Glutamatergic neuron (in vitro differentiated cells): ENCODE results near the gene FGGY. TPM values are rescaled to one million over a fixed set of nuclear protein-coding genes. Genes with fewer than 3 reads are reported as not detected.

Experiments
- DNase-seq: peaks from one replicate; pipeline ENCODE4 v3.0.0; 2022
- H3K27ac Mint-ChIP-seq: one replicate; pipeline ENCODE4 v1.8.0; 2020; ENCODE audit warnings: mild to moderate bottlenecking, mixed read lengths, inconsistent platforms; ENCODE audit not compliant: unreplicated experiment
- H3K27me3 Mint-ChIP-seq: one replicate; pipeline ENCODE4 v1.8.0; 2020; ENCODE audit warnings: mild to moderate bottlenecking, moderate library complexity, mixed read lengths, inconsistent platforms; ENCODE audit not compliant: unreplicated experiment
- H3K36me3 Mint-ChIP-seq: one replicate; pipeline ENCODE4 v1.8.0; 2020; ENCODE audit warnings: mild to moderate bottlenecking, mixed read lengths, inconsistent platforms; ENCODE audit not compliant: unreplicated experiment
- H3K4me1 Mint-ChIP-seq: one replicate; pipeline ENCODE4 v1.8.0; 2020; ENCODE audit warnings: mild to moderate bottlenecking, low read depth, mixed read lengths, inconsistent platforms; ENCODE audit not compliant: unreplicated experiment
- H3K4me3 Mint-ChIP-seq: one replicate; pipeline ENCODE4 v1.8.0; 2020; ENCODE audit warnings: mild to moderate bottlenecking, mixed read lengths, inconsistent platforms; ENCODE audit not compliant: unreplicated experiment
- H3K9me3 Mint-ChIP-seq: one replicate; pipeline ENCODE4 v1.8.0; 2020; ENCODE audit warnings: mild to moderate bottlenecking, moderate library complexity, mixed read lengths, inconsistent platforms; ENCODE audit not compliant: unreplicated experiment
- total RNA-seq: library from RNA; stranded (reverse); fragmentation: NEBNext Ultra II Directional; extraction: Animal tissue kit (Norgen Biotek cat#: 25700); gene quantifications from one replicate; pipeline ENCODE4 v1.2.1, GENCODE V29; 2021; ENCODE audit not compliant: unreplicated experiment
- TF ChIP-seq, protein P1 (sequence below): fragments of 200-600 bp; sonication (generic); IDR thresholded peaks from one replicate; pipeline ENCODE4 v1.5.0; 2021; ENCODE audit not compliant: partially characterized antibody, unreplicated experiment

The FGGY gene
- total RNA-seq, 1 donor from 2014 or later: 11.6 TPM

DNA sequence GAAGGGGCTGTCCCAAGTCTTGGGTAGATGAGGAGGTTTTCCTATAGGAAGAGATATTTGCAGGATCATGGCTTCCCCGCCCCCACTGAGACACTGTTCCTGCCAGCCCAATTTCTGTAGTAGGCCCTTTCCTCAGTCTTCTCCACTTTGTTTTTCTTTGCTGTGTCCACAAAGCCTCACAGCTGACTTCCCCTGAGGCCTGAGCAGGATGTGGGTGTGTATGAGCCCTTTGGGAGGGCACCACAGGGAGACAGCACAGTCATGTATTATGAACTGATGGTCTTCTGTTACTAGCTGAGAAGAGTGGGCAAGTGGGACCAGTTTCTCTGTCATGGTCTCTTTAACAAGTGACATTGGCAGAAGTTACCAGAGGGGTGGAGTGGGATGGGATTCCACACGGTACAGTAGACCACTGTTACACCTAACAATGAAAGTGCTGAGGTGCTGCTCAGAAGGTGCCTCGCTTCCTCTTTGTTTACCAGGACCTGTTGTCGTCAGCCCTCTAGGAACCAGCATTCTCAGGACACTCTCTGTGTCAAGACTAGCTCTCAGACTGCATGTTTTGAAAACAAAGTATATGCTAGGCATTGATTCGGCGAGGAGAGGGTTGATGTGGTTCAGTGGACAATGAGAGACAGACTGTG is 264.0 kb downstream of the FGGY start:
- peaks cover 2% of the 10 kb centered on the region for H3K4me1 Mint-ChIP-seq
- TF ChIP-seq, protein P1, sequence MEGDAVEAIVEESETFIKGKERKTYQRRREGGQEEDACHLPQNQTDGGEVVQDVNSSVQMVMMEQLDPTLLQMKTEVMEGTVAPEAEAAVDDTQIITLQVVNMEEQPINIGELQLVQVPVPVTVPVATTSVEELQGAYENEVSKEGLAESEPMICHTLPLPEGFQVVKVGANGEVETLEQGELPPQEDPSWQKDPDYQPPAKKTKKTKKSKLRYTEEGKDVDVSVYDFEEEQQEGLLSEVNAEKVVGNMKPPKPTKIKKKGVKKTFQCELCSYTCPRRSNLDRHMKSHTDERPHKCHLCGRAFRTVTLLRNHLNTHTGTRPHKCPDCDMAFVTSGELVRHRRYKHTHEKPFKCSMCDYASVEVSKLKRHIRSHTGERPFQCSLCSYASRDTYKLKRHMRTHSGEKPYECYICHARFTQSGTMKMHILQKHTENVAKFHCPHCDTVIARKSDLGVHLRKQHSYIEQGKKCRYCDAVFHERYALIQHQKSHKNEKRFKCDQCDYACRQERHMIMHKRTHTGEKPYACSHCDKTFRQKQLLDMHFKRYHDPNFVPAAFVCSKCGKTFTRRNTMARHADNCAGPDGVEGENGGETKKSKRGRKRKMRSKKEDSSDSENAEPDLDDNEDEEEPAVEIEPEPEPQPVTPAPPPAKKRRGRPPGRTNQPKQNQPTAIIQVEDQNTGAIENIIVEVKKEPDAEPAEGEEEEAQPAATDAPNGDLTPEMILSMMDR: no peak
- DNase-seq: no peak
- peaks cover 5% of the 10 kb centered on the region for H3K9me3 Mint-ChIP-seq
- H3K27ac Mint-ChIP-seq: no peak overlapping the region
- no peak overlapping the region for H3K4me3 Mint-ChIP-seq
- no peaks in the 10 kb centered on the region for H3K27me3 Mint-ChIP-seq
- H3K36me3 Mint-ChIP-seq: peaks cover 20% of the 10 kb centered on the region

DNA sequence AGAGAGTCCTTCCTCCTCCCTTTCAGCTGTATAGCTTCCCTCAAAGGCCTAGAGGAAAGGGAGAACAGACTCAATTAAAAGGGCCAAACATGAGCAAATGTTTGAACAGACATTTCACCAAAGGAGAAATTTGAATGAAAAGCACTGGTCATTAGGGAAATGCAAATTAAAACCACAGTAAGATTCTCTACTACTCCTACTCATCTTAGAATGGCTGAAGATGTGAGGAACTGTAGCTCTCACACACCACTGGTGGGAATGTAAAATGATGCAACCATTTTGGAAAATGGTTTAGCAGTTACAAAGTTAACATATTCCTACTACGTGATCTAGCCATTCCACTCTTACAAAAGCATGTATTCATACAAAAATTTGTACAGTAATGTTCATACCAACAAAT is 264.9 kb downstream of the FGGY start:
- Mint-ChIP-seq H3K4me3 (no peak overlapping the region), H3K27ac (no peak overlapping the region), H3K27me3 (no peaks in the 10 kb centered on the region), H3K9me3 (peaks cover 5% of the 10 kb centered on the region), H3K36me3 (peaks cover 20% of the 10 kb centered on the region), H3K4me1 (peaks cover 2% of the 10 kb centered on the region)
- DNase-seq: no peak
- TF ChIP-seq, protein P1: no peak

DNA sequence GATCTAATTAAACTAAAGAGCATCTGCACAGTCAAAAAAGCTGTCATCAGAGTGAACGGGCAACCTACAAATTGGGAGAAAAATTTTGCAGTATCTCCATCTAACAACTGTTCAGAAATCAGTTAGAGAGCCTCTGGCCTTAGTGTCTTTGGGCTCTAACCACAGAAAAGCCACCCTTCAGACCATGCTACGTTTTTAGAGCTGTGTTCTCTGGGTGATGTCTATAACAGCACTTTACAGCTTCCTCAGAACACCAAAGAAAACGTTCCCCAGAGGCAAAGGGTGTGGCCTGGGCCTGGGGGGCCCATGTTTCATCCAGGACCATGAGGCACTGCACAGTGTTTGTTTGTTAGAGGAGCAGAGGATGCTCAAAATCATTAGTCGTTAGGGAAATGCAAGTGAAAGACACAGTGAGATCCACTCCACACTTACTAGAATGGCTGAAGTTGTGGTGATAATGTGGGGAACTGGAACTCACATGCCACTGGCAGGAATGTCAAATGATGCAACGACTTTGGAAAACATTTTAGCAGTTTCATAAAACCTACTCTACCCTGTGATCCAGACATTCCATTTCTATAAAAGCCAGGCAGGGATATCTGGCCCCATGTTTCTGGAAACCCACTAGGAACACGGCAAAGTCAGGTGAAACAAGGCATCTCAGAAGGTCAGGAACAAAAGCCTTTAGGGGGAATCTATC is 267.4 kb downstream of the FGGY start:
- Mint-ChIP-seq H3K27ac (no peak overlapping the region), H3K4me1 (peaks cover 2% of the 10 kb centered on the region), H3K27me3 (no peaks in the 10 kb centered on the region), H3K36me3 (no peaks in the 10 kb centered on the region), H3K4me3 (no peak overlapping the region), H3K9me3 (no peaks in the 10 kb centered on the region)
- TF ChIP-seq, protein P1: no peak
- no peak for DNase-seq

DNA sequence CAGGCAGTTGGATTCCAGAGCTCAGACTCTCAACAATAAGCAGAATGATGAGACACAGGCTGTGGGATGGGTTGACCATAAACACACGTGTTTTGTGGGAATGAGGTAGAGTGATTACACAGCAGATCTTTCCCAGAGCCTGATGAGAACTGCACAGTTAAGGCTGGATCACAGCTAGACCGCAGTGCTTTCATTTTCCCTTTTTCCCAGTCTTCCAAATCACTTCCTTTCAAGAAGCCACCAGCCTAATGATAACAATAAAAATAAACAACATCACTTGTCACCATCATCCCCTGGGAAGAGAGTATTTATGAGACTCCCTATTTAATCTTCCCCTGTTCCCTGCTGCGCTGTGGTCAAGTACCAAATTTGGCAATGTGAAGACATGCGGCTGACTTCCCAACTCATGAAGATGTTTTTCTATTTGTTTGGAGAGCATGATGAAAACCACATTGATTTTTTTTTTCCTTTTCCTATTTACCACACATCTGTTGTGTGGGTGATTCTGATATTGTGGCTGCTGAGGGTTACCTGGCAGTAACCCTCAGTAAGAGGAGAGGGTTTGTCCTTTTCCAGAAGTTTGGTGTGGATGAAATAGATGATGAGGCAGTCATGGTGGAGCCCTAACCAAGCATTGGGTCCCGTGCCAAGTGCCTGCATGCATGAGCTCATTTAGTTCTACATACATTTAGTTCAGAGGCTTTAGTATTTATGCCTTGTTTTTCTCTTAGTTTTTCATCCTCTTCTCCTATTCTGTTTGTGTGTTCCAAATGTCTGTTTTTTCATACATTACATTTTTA is 268.9 kb downstream of the FGGY start:
- Mint-ChIP-seq H3K27me3 (no peaks in the 10 kb centered on the region), H3K9me3 (no peaks in the 10 kb centered on the region), H3K4me1 (peaks cover 2% of the 10 kb centered on the region), H3K4me3 (no peak overlapping the region), H3K36me3 (no peaks in the 10 kb centered on the region), H3K27ac (no peak overlapping the region)
- TF ChIP-seq, protein P1: no peak
- no peak for DNase-seq
